22Rv1 (cell line): ENCODE results near the gene IL1A.

Experiments
- CTCF ChIP-seq: fragments of 450-650 bp; IDR thresholded peaks from 2 replicates; pipeline ENCODE4 v1.5.1; 2017; ENCODE audit warnings: mild to moderate bottlenecking
- ZFX ChIP-seq: fragments of 450-650 bp; IDR thresholded peaks from 2 replicates; pipeline ENCODE4 v1.6.1; 2017; ENCODE audit warnings: antibody characterized with exemption, borderline replicate concordance

DNA sequence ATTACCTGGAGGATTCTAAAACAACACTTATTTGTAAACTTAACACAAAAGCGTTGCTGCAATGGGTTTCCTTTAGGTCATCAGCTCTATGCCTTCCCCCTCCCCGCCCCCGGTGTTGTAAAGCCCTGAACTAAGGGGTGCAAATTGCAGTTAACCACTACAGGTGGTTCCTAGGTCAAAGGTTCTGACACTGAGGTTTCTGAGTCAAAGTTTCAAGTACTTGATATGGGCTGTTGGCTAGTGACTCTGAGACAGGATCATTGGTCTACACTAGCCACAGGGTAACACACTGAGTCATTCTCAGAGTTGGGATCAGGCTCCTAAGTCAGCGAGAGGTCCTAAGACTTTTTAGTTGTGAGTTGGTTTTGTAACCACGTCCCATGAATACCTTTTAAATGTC, 36.8 kb upstream of the IL1A start:
- TF ChIP-seq CTCF (no peak), ZFX (no peak)
